H9 (cell line): ENCODE data around the gene MYH9. TPM values are rescaled to one million over a fixed set of nuclear protein-coding genes. Genes with fewer than 3 reads are reported as not detected.
A peak's percentile ranks its signal among the peaks of the same experiment; 100 is the strongest.

ENCODE experiments used
- DNase-seq: peaks from one replicate; pipeline ENCODE4 v3.0.0-alpha.2; 2017
- H2AFZ ChIP-seq: one replicate; pipeline ENCODE4 v1.6.1; 2013; ENCODE audit warnings: mild to moderate bottlenecking, low read length, control low read depth, moderate library complexity
- H2AK5ac ChIP-seq: 2 replicates; pipeline ENCODE4 v1.6.1; 2013; ENCODE audit warnings: low read length, control low read depth, mixed read lengths; ENCODE audit not compliant: insufficient read length
- H2BK120ac ChIP-seq: one replicate; pipeline ENCODE4 v1.6.1; 2013; ENCODE audit warnings: low read depth, mild to moderate bottlenecking, low read length, control low read depth, inconsistent platforms; ENCODE audit not compliant: poor library complexity, severe bottlenecking
- H2BK12ac ChIP-seq: 2 replicates; pipeline ENCODE4 v1.6.1; 2013; ENCODE audit warnings: low read length, control low read depth, mixed read lengths, low read depth; ENCODE audit not compliant: insufficient read length
- H2BK15ac ChIP-seq: 2 replicates; pipeline ENCODE4 v1.6.1; 2013; ENCODE audit warnings: low read depth, low read length, control low read depth
- H2BK20ac ChIP-seq: one replicate; pipeline ENCODE4 v1.6.1; 2013; ENCODE audit warnings: low read depth, mild to moderate bottlenecking, low read length, control low read depth, inconsistent platforms; ENCODE audit not compliant: poor library complexity, severe bottlenecking
- H2BK5ac ChIP-seq: 2 replicates; pipeline ENCODE4 v1.6.1; 2013; ENCODE audit warnings: low read length, control low read depth, mixed read lengths; ENCODE audit not compliant: insufficient read length
- H3K14ac ChIP-seq: 2 replicates; pipeline ENCODE4 v1.6.1; 2013; ENCODE audit warnings: low read length, control low read depth; ENCODE audit not compliant: insufficient read depth
- H3K18ac ChIP-seq: 2 replicates; pipeline ENCODE4 v1.6.1; 2013; ENCODE audit warnings: low read depth, mild to moderate bottlenecking, mixed read lengths, low read length, control low read depth; ENCODE audit not compliant: insufficient read length
- H3K23ac ChIP-seq: 2 replicates; pipeline ENCODE4 v1.6.1; 2013; ENCODE audit warnings: low read length, control low read depth, mixed read lengths, low read depth; ENCODE audit not compliant: insufficient read length
- H3K23me2 ChIP-seq: 2 replicates; pipeline ENCODE4 v1.6.1; 2013; ENCODE audit warnings: low read depth, mild to moderate bottlenecking, mixed read lengths, low read length, control low read depth; ENCODE audit not compliant: insufficient read length, poor library complexity, severe bottlenecking
- H3K27ac ChIP-seq: 2 replicates; pipeline ENCODE4 v1.5.1; 2013; ENCODE audit warnings: low read length, control low read depth, mixed read lengths, low read depth; ENCODE audit not compliant: insufficient read length
- H3K27me3 ChIP-seq: 2 replicates; pipeline ENCODE4 v1.6.1; 2013; ENCODE audit warnings: low read length, control low read depth, inconsistent platforms; ENCODE audit not compliant: insufficient read depth
- H3K4ac ChIP-seq: 2 replicates; pipeline ENCODE4 v1.6.1; 2013; ENCODE audit warnings: low read depth, mild to moderate bottlenecking, control low read depth, inconsistent platforms, low read length, moderate library complexity
- H3K4me1 ChIP-seq: 2 replicates; pipeline ENCODE4 v1.6.1; 2013; ENCODE audit warnings: low read length, control low read depth, inconsistent platforms; ENCODE audit not compliant: insufficient read depth
- H3K4me2 ChIP-seq: 2 replicates; pipeline ENCODE4 v1.6.1; 2013; ENCODE audit warnings: low read length, control low read depth, mixed read lengths; ENCODE audit not compliant: insufficient read length, insufficient read depth
- H3K56ac ChIP-seq: 2 replicates; pipeline ENCODE4 v1.6.1; 2013; ENCODE audit warnings: low read depth, mild to moderate bottlenecking, mixed read lengths, low read length, control low read depth; ENCODE audit not compliant: insufficient read length
- H3K79me1 ChIP-seq: 2 replicates; pipeline ENCODE4 v1.6.1; 2013; ENCODE audit warnings: low read depth, mild to moderate bottlenecking, moderate library complexity, low read length, control low read depth, inconsistent platforms; ENCODE audit not compliant: insufficient read depth, poor library complexity, severe bottlenecking
- H3K79me2 ChIP-seq: 2 replicates; pipeline ENCODE4 v1.6.1; 2013; ENCODE audit warnings: low read length, control low read depth, inconsistent platforms; ENCODE audit not compliant: insufficient read depth
- H3K9ac ChIP-seq: 2 replicates; pipeline ENCODE4 v1.6.1; 2013; ENCODE audit warnings: low read length, control low read depth, mixed read lengths; ENCODE audit not compliant: insufficient read length; ENCODE audit errors: extremely low read depth
- H3K9me3 ChIP-seq: one replicate; pipeline ENCODE4 v1.6.1; 2013; ENCODE audit warnings: low read depth, low read length, inconsistent platforms; ENCODE audit not compliant: control insufficient read depth
- H3T11ph ChIP-seq: one replicate; pipeline ENCODE4 v1.6.1; 2013; ENCODE audit warnings: mild to moderate bottlenecking, low read length, control low read depth, inconsistent platforms
- H4K20me1 ChIP-seq: one replicate; pipeline ENCODE4 v1.6.1; 2013; ENCODE audit not compliant: control insufficient read depth, insufficient read length, insufficient read depth
- H4K5ac ChIP-seq: 2 replicates; pipeline ENCODE4 v1.6.1; 2013; ENCODE audit warnings: low read depth, mild to moderate bottlenecking, mixed read lengths, low read length, control low read depth; ENCODE audit not compliant: insufficient read length
- H4K8ac ChIP-seq: replicated peaks from 2 replicates; pipeline ENCODE4 v1.6.1; 2013; ENCODE audit warnings: low read length, control low read depth, mixed read lengths, low read depth; ENCODE audit not compliant: insufficient read length
- H4K91ac ChIP-seq: 2 replicates; pipeline ENCODE4 v1.6.1; 2013; ENCODE audit warnings: low read depth, mild to moderate bottlenecking, moderate library complexity, mixed read lengths, low read length, control low read depth; ENCODE audit not compliant: insufficient read length
- H3K27ac Mint-ChIP-seq, 3 experiments: 2 replicates in 2 of 3; 3 replicates in 1 of 3; pipeline ENCODE4 v1.8.0; 2020 to 2021; ENCODE audit warnings: mixed read lengths in 3 of 3, mild to moderate bottlenecking in 1 of 3, moderate library complexity in 1 of 3
- H3K27me3 Mint-ChIP-seq: 2 replicates; pipeline ENCODE4 v1.8.0; 2021; ENCODE audit warnings: low read depth, mild to moderate bottlenecking, moderate library complexity, mixed read lengths
- H3K36me3 Mint-ChIP-seq, 3 experiments: 2 replicates in 2 of 3; 3 replicates in 1 of 3; pipeline ENCODE4 v1.8.0; 2020 to 2021; ENCODE audit warnings: low read depth in 3 of 3, mixed read lengths in 3 of 3; ENCODE audit not compliant: insufficient read depth in 1 of 3
- H3K4me1 Mint-ChIP-seq, 2 experiments: 2 replicates each; pipeline ENCODE4 v1.8.0; 2020; ENCODE audit warnings: mixed read lengths in 2 of 2
- H3K4me3 Mint-ChIP-seq, 2 experiments: 2 replicates in 1 of 2; 3 replicates in 1 of 2; pipeline ENCODE4 v1.8.0; 2020 to 2021; ENCODE audit warnings: mild to moderate bottlenecking in 2 of 2, mixed read lengths in 2 of 2, moderate library complexity in 1 of 2
- H3K9me3 Mint-ChIP-seq, 2 experiments: 2 replicates in 1 of 2; 3 replicates in 1 of 2; pipeline ENCODE4 v1.8.0; 2020; ENCODE audit warnings: mild to moderate bottlenecking in 2 of 2, mixed read lengths in 2 of 2, moderate library complexity in 1 of 2
- CTCF ChIP-seq: fragments of 200-600 bp; sonication (generic); conservative IDR thresholded peaks from 3 replicates; pipeline ENCODE4 v1.8.0; 2021; ENCODE audit warnings: antibody characterized with exemption, mild to moderate bottlenecking
- WGBS: extraction: QIAGEN DNeasy Blood & Tissue Kit; methylation state at CpG from one replicate; pipeline ENCODE4 v1.1.7; 2013; ENCODE audit warnings: missing lambda C conversion rate, low lambda C conversion rate, mixed read lengths; ENCODE audit not compliant: insufficient read length; ENCODE audit errors: extremely low coverage; 5-methylcytosine and 5-hydroxymethylcytosine counted together
- total RNA-seq: library from RNA; stranded (reverse); gene quantifications from 2 replicates; pipeline ENCODE4 v1.2.1, GENCODE V29; 2021

The MYH9 gene
- total RNA-seq, 1 experiment from 2014 or later: 266 TPM

- H2BK5ac ChIP-seq: no peak overlapping the region
- H3K9ac ChIP-seq: no peak overlapping the region
- no peaks in the 10 kb centered on the region for H3K9me3 ChIP-seq
- no peak overlapping the region for H4K8ac ChIP-seq
- no CpG with 5 or more reads among the region's 2 CpGs for WGBS
- no peak overlapping the region for H2BK20ac ChIP-seq
- Mint-ChIP-seq H3K36me3 (peaks cover 10 to 48% (median 29%) of the 10 kb centered on the region in 3 experiments), H3K4me1 (peaks cover 27 to 30% of the 10 kb centered on the region in 2 experiments), H3K9me3 (no peaks in the 10 kb centered on the region; a peak in 1 of 5 replicates), H3K27ac (no peak overlapping the region), H3K27me3 (no peaks in the 10 kb centered on the region), H3K4me3 (no peak overlapping the region)
- no peak overlapping the region for H2AFZ ChIP-seq
- no peaks in the 10 kb centered on the region for H4K20me1 ChIP-seq
- no peak overlapping the region for H3K23ac ChIP-seq
- no peak overlapping the region for H4K5ac ChIP-seq
- no peak overlapping the region for H4K91ac ChIP-seq
- H3K56ac ChIP-seq: no peak overlapping the region
- no peaks in the 10 kb centered on the region for H3K79me1 ChIP-seq
- H3K4me2 ChIP-seq: no peak overlapping the region
- H2AK5ac ChIP-seq: no peak overlapping the region
- H3K79me2 ChIP-seq: no peaks in the 10 kb centered on the region; the same call in 1 of the 2 replicates
- peaks cover 7% of the 10 kb centered on the region for H3K23me2 ChIP-seq
- no peak overlapping the region for H2BK12ac ChIP-seq
- H3T11ph ChIP-seq: no peak overlapping the region
- H3K14ac ChIP-seq: no peak overlapping the region
- H2BK15ac ChIP-seq: no peak overlapping the region
- no peak for TF ChIP-seq CTCF
- H3K18ac ChIP-seq: no peak overlapping the region
- peak; percentile 3 for DNase-seq
- no peaks in the 10 kb centered on the region for H3K4me1 ChIP-seq
- no peaks in the 10 kb centered on the region for H3K27me3 ChIP-seq
- no peak overlapping the region for H3K27ac ChIP-seq
- H3K4ac ChIP-seq: no peak overlapping the region
- no peak overlapping the region for H2BK120ac ChIP-seq
Measured at GRCh38 chr22:36234213-36234612, 153.6 kb downstream of the MYH9 start.
